Neutrophil (primary cell): Measurements from ENCODE around the gene CCL16.

Source experiments
- H3K27ac ChIP-seq: fragments of 200-600 bp; sonication (generic); 2 replicates; pipeline ENCODE4 v1.5.1; 2016; ENCODE audit warnings: mild to moderate bottlenecking, moderate library complexity
- H3K27me3 ChIP-seq: fragments of 200-600 bp; sonication (generic); 2 replicates; pipeline ENCODE4 v1.6.0; 2016; ENCODE audit warnings: mild to moderate bottlenecking
- H3K36me3 ChIP-seq: fragments of 200-600 bp; sonication (generic); 2 replicates; pipeline ENCODE4 v1.5.1; 2017
- H3K4me1 ChIP-seq, 2 experiments: fragments of 200-600 bp in 1 of 2; sonication (generic) in 1 of 2; 1 replicate in 1 of 2; 2 replicates in 1 of 2; pipeline versions ENCODE4 v1.5.1 to v1.6.1; 2013 to 2016; ENCODE audit warnings: low read depth in 1 of 2, low read length in 1 of 2, mild to moderate bottlenecking in 1 of 2, moderate library complexity in 1 of 2; ENCODE audit not compliant: control insufficient read depth in 1 of 2, insufficient read depth in 1 of 2
- H3K4me3 ChIP-seq, 2 experiments: fragments of 200-600 bp in 1 of 2; sonication (generic) in 1 of 2; 1 replicate in 1 of 2; 2 replicates in 1 of 2; pipeline ENCODE4 v1.5.1; 2013 to 2016; ENCODE audit warnings: low read depth in 1 of 2, low read length in 1 of 2, mild to moderate bottlenecking in 1 of 2, moderate library complexity in 1 of 2
- H3K9me3 ChIP-seq: fragments of 200-600 bp; sonication (generic); 2 replicates; pipeline ENCODE4 v1.5.1; 2016
- CTCF ChIP-seq: fragments of 200-600 bp; sonication (generic); IDR thresholded peaks from 2 replicates; pipeline ENCODE4 v1.5.1; 2016; ENCODE audit warnings: antibody characterized with exemption

CCL16 gene

GRCh38 chr17:35981246-35981645, at the start of gene CCL16:
TSS of gene CCL16 (minus strand) at chr17:35981497. CDS start at chr17:35981420, 77 bp downstream.
- Histone ChIP-seq H3K36me3 (no peaks in the 10 kb centered on the region), H3K27ac (no peak within 1 kb of the TSS), H3K4me1 (no peaks in the 10 kb centered on the region), H3K9me3 (no peaks in the 10 kb centered on the region), H3K27me3 (no peaks in the 10 kb centered on the region), H3K4me3 (no peak within 1 kb of the TSS)
- TF ChIP-seq CTCF = no peak

GRCh38 chr17:36030956-36031355, 49.7 kb upstream of the CCL16 start:
- no peaks in the 10 kb centered on the region for H3K4me1 ChIP-seq
- TF ChIP-seq CTCF = no peak
- H3K27me3 ChIP-seq = no peaks in the 10 kb centered on the region
- H3K9me3 ChIP-seq = no peaks in the 10 kb centered on the region
- no peak overlapping the region for H3K27ac ChIP-seq
- no peaks in the 10 kb centered on the region for H3K36me3 ChIP-seq
- no peak overlapping the region for H3K4me3 ChIP-seq

- no peak overlapping the region for H3K4me3 ChIP-seq
- no peak overlapping the region for H3K27ac ChIP-seq
- no peaks in the 10 kb centered on the region for H3K27me3 ChIP-seq
- no peaks in the 10 kb centered on the region for H3K9me3 ChIP-seq
- H3K4me1 ChIP-seq = no peaks in the 10 kb centered on the region
- no peak for TF ChIP-seq CTCF
- no peaks in the 10 kb centered on the region for H3K36me3 ChIP-seq
Measured at GRCh38 chr17:36027761-36028160, 46.5 kb upstream of the CCL16 start.

GRCh38 chr17:36024106-36024869, 43.0 kb upstream of the CCL16 start:
- Histone ChIP-seq H3K36me3 (no peaks in the 10 kb centered on the region), H3K4me1 (no peaks in the 10 kb centered on the region), H3K9me3 (no peaks in the 10 kb centered on the region), H3K27me3 (no peaks in the 10 kb centered on the region), H3K4me3 (no peak overlapping the region), H3K27ac (no peak overlapping the region)
- no peak for TF ChIP-seq CTCF

- no peak overlapping the region for H3K27ac ChIP-seq
- H3K27me3 ChIP-seq = no peaks in the 10 kb centered on the region
- H3K36me3 ChIP-seq = no peaks in the 10 kb centered on the region
- no peaks in the 10 kb centered on the region for H3K4me1 ChIP-seq
- H3K4me3 ChIP-seq = no peak overlapping the region
- no peaks in the 10 kb centered on the region for H3K9me3 ChIP-seq
- no peak for TF ChIP-seq CTCF
Measured at GRCh38 chr17:36019423-36019822, 38.1 kb upstream of the CCL16 start.
